SJCRH30 (cell line): Measurements from ENCODE around the gene MYCN. TPM values are rescaled to one million over a fixed set of nuclear protein-coding genes. Genes with fewer than 3 reads are reported as not detected.
A peak's percentile ranks its signal among the peaks of the same experiment; 100 is the strongest.

Experiments used
- DNase-seq, 2 experiments: peaks; one replicate each; pipeline ENCODE4 v3.0.0-alpha.2; 2015 to 2020
- H3K27ac ChIP-seq: fragments of 250-450 bp; sonication (Bioruptor Pico); 2 replicates; pipeline ENCODE4 v1.5.1; 2020; ENCODE audit warnings: mild to moderate bottlenecking, moderate library complexity
- H3K27me3 ChIP-seq: fragments of 250-450 bp; sonication (Bioruptor Pico); 2 replicates; pipeline ENCODE4 v1.5.1; 2020; ENCODE audit warnings: mild to moderate bottlenecking, moderate library complexity
- H3K36me3 ChIP-seq: fragments of 250-450 bp; sonication (Bioruptor Pico); 2 replicates; pipeline ENCODE4 v1.5.1; 2020; ENCODE audit warnings: mild to moderate bottlenecking, moderate library complexity
- H3K4me1 ChIP-seq: fragments of 250-450 bp; sonication (Bioruptor Pico); 2 replicates; pipeline ENCODE4 v1.5.1; 2020; ENCODE audit warnings: mild to moderate bottlenecking, moderate library complexity
- H3K4me3 ChIP-seq: fragments of 250-450 bp; sonication (Bioruptor Pico); 2 replicates; pipeline ENCODE4 v1.5.1; 2020; ENCODE audit warnings: mild to moderate bottlenecking, moderate library complexity
- H3K9me3 ChIP-seq: fragments of 250-450 bp; sonication (Bioruptor Pico); replicated peaks from 2 replicates; pipeline ENCODE4 v1.5.1; 2020; ENCODE audit warnings: mild to moderate bottlenecking, moderate library complexity
- total RNA-seq: library from RNA; depleted of rRNA; stranded (reverse); fragments of >200 nt; shearing (Covaris generic); gene quantifications from 2 replicates; pipeline ENCODE4 v1.2.3, GENCODE V29; 2014

Gene MYCN
- total RNA-seq, 1 experiment from 2014 or later, result 190 TPM

GRCh38 chr2:15931950-15932349 is 8.4 kb upstream of the MYCN start:
- DNase-seq, result no peak

GRCh38 chr2:15932394-15933183 is 7.8 kb upstream of the MYCN start:
- no peaks in the 10 kb centered on the region for H3K36me3 ChIP-seq
- no peaks in the 10 kb centered on the region; the same call in 1 of the 2 replicates for H3K9me3 ChIP-seq
- peaks cover under 1% of the 10 kb centered on the region; the same call in 1 of the 2 replicates for H3K4me1 ChIP-seq
- no peaks in the 10 kb centered on the region for H3K27me3 ChIP-seq
- no peak for DNase-seq
- no peak overlapping the region for H3K27ac ChIP-seq
- no peak overlapping the region for H3K4me3 ChIP-seq

More at GRCh38 chr2:15931950-15932349, 8.4 kb upstream of the MYCN start:
- Histone ChIP-seq H3K36me3 (no peaks in the 10 kb centered on the region), H3K4me3 (no peak overlapping the region), H3K9me3 (no peaks in the 10 kb centered on the region; the same call in 1 of the 2 replicates), H3K27me3 (no peaks in the 10 kb centered on the region), H3K4me1 (peaks cover 7% of the 10 kb centered on the region; the same call in 1 of the 2 replicates), H3K27ac (no peak overlapping the region)

DNA sequence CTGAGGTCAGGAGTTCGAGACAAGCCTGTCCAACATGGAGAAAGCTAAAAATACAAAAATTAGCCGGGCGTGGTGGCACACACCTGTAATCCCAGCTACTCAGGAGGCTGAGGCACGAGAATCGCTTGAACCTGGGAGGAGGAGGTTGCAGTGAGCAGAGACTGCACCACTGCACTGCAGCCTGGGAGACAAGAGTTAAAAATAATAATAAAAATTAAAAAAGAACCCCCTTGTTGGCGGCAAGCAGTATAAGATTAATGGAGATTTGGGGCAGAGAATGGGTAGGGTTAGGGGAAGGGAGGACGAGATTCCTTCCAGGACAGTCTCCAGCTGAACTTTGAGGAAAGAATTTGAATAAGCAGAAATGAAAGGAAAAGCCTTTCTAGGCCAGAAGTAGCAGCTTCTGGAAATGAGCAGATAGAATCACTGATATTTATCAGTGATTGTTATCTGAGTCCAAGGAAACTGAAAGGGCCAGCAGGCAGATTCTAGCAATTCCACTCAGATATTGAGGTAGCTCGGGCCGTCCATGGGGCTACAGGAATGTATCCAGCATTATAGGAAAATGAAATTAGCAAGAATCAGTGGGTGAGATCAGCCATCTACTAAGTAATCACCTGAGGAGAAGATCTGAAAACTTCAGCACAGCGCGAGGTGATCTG is 7.0 kb upstream of the MYCN start:
- Histone ChIP-seq H3K27me3 (no peaks in the 10 kb centered on the region), H3K36me3 (no peaks in the 10 kb centered on the region), H3K9me3 (no peaks in the 10 kb centered on the region; the same call in 1 of the 2 replicates), H3K27ac (no peak overlapping the region), H3K4me1 (no peaks in the 10 kb centered on the region), H3K4me3 (no peak overlapping the region)
- no peak for DNase-seq

GRCh38 chr2:15934291-15934945 is 5.9 kb upstream of the MYCN start:
- Histone ChIP-seq H3K9me3 (no peaks in the 10 kb centered on the region; the same call in 1 of the 2 replicates), H3K27me3 (no peaks in the 10 kb centered on the region), H3K27ac (no peak overlapping the region), H3K4me3 (no peak overlapping the region), H3K36me3 (no peaks in the 10 kb centered on the region), H3K4me1 (peaks cover 4% of the 10 kb centered on the region)
- no peak for DNase-seq

- peaks cover 4% of the 10 kb centered on the region for H3K4me1 ChIP-seq
- DNase-seq, result no peak
- no peak overlapping the region for H3K4me3 ChIP-seq
- no peaks in the 10 kb centered on the region for H3K27me3 ChIP-seq
- H3K27ac ChIP-seq, result no peak overlapping the region
- H3K36me3 ChIP-seq, result no peaks in the 10 kb centered on the region
- no peaks in the 10 kb centered on the region; the same call in 1 of the 2 replicates for H3K9me3 ChIP-seq
Observed at GRCh38 chr2:15935189-15935588, 5.2 kb upstream of the MYCN start.

- H3K36me3 ChIP-seq, result no peaks in the 10 kb centered on the region
- H3K9me3 ChIP-seq, result no peaks in the 10 kb centered on the region; the same call in 1 of the 2 replicates
- H3K4me3 ChIP-seq, result no peak overlapping the region
- no peaks in the 10 kb centered on the region for H3K27me3 ChIP-seq
- H3K27ac ChIP-seq, result no peak overlapping the region
- DNase-seq, result no peak
- peaks cover 4% of the 10 kb centered on the region for H3K4me1 ChIP-seq
Observed at GRCh38 chr2:15935675-15936074, 4.7 kb upstream of the MYCN start.

DNA sequence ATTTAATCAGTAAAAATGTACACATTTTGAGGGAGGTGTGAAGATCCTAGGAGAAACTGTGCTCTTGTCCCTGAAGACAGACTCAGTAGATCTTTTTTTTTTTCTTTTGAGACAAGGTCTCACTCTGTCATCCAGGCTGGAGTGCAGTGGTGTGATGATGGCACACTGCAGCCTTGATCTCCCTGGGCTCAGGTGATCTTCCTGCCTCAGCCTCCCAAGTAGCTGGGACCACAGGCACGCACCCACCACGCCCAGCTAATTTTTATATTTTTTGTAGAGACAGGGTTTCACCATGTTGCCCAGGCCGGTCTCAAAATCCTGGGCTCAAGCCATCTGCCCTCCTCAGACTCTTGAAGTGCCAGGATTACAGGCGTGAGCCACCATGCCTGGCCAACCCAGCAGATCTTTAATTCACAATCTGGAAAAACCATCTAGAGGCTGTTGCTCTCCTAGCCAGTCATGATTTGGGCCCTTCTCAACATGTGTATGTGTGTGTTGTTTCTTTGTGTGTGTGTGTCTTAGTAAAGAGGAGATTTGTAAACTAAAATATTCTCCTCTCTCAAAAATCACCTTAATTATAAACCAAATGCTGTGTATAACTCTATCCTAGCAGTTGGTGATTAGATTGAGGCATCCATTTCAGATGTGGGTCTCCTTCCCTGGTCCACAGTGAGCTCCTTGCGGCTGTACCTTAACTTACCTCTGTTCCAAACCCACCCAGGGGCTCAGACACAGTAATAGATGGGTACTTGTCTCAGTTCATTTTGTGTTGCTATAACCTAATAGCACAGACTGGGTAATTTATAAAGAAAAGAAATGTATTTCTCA is 3.9 kb upstream of the MYCN start:
- no peak for DNase-seq
- Histone ChIP-seq H3K27ac (no peak overlapping the region), H3K9me3 (no peaks in the 10 kb centered on the region), H3K36me3 (no peaks in the 10 kb centered on the region), H3K4me3 (no peak overlapping the region), H3K27me3 (no peaks in the 10 kb centered on the region), H3K4me1 (peaks cover 4% of the 10 kb centered on the region)

- Histone ChIP-seq H3K4me1 (peaks cover 4% of the 10 kb centered on the region), H3K27ac (no peak overlapping the region), H3K9me3 (no peaks in the 10 kb centered on the region), H3K36me3 (peaks cover 5% of the 10 kb centered on the region), H3K27me3 (no peaks in the 10 kb centered on the region), H3K4me3 (no peak overlapping the region)
- no peak for DNase-seq
Observed at GRCh38 chr2:15937105-15937881, 3.1 kb upstream of the MYCN start.

GRCh38 chr2:15937882-15938802 is 2.2 kb upstream of the MYCN start:
- Histone ChIP-seq H3K4me1 (peaks cover 4% of the 10 kb centered on the region), H3K27ac (no peak overlapping the region), H3K27me3 (no peaks in the 10 kb centered on the region), H3K36me3 (peaks cover 11% of the 10 kb centered on the region), H3K4me3 (no peak overlapping the region), H3K9me3 (no peaks in the 10 kb centered on the region)
- DNase-seq, result no peak

- peak overlapping the region; percentile 83 for H3K27ac ChIP-seq
- H3K27me3 ChIP-seq, result no peaks in the 10 kb centered on the region
- no peaks in the 10 kb centered on the region for H3K9me3 ChIP-seq
- H3K4me1 ChIP-seq, result peaks cover 4% of the 10 kb centered on the region
- H3K36me3 ChIP-seq, result peaks cover 16% of the 10 kb centered on the region
- DNase-seq, result no peak
- peak overlapping the region; percentile 83 for H3K4me3 ChIP-seq
Observed at GRCh38 chr2:15938803-15939555, 1.4 kb upstream of the MYCN start.

DNA sequence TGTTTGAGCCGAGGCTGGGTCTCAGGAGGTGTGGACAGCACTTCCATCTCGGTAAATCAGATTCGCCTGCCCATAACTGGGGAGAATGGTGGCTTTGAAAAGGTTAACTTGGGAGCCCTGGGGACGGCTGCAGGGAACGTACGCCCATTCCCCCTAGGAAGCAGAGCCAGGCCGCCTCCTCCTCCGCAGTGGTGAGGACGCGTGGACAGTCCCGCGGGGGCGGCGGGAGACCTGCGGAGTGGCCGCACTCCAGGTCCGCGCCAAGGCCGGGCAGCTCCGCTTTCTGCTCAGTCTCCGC is 845 bp upstream of the MYCN start:
- peaks cover 20% of the 10 kb centered on the region for H3K36me3 ChIP-seq
- no peak for DNase-seq
- no peaks in the 10 kb centered on the region for H3K9me3 ChIP-seq
- H3K27me3 ChIP-seq, result no peaks in the 10 kb centered on the region
- peaks cover 6% of the 10 kb centered on the region for H3K4me1 ChIP-seq
- H3K27ac ChIP-seq, result peak overlapping the region; percentile 83
- H3K4me3 ChIP-seq, result peak overlapping the region; percentile 83

GRCh38 chr2:15940661-15941480 is 521 bp downstream of the MYCN start:
- peaks cover 17% of the 10 kb centered on the region for H3K4me1 ChIP-seq
- H3K27me3 ChIP-seq, result no peaks in the 10 kb centered on the region
- H3K36me3 ChIP-seq, result peaks cover 34% of the 10 kb centered on the region
- peak; percentile 62 to 71 for DNase-seq
- no peaks in the 10 kb centered on the region for H3K9me3 ChIP-seq
- H3K4me3 ChIP-seq, result peak overlapping the region; percentile 83
- H3K27ac ChIP-seq, result peak overlapping the region; percentile 83
